Thoracic aorta (tissue), 2 donors: ENCODE data around the gene ALKBH6. TPM values are rescaled to one million over a fixed set of nuclear protein-coding genes. Genes with fewer than 3 reads are reported as not detected.

ENCODE experiments used
- ATAC-seq: fragments of 150-250 bp; one replicate; pipeline ENCODE4 v1.8.0; 2017; ENCODE audit warnings: low read depth; ENCODE audit not compliant: insufficient number of reproducible peaks, low FRiP score
- DNase-seq: peaks from one replicate; pipeline ENCODE4 v3.0.0-alpha.2; 2020; ENCODE audit warnings: low spot score
- H3K27ac ChIP-seq, 2 donors: fragments of 200-600 bp; sonication (generic); 1 replicate in 1 of 2; 2 replicates in 1 of 2; pipeline ENCODE4 v1.5.1; 2016; ENCODE audit warnings: mild to moderate bottlenecking in 2 of 2, moderate library complexity in 2 of 2
- H3K27me3 ChIP-seq: fragments of 200-600 bp; sonication (generic); replicated peaks from 2 replicates; pipeline ENCODE4 v1.6.0; 2016; ENCODE audit warnings: mild to moderate bottlenecking; ENCODE audit not compliant: insufficient read depth
- H3K36me3 ChIP-seq: fragments of 200-600 bp; sonication (generic); one replicate; pipeline ENCODE4 v1.5.1; 2016
- H3K4me1 ChIP-seq, 2 donors: fragments of 200-600 bp; sonication (generic); 1 replicate in 1 of 2; 2 replicates in 1 of 2; pipeline versions ENCODE4 v1.5.1 to v1.6.0; 2016; ENCODE audit warnings: low read depth in 2 of 2, mild to moderate bottlenecking in 1 of 2; ENCODE audit not compliant: control insufficient read depth in 1 of 2
- H3K4me3 ChIP-seq: fragments of 200-600 bp; sonication (generic); 2 replicates; pipeline ENCODE4 v1.5.1; 2016; ENCODE audit warnings: mild to moderate bottlenecking
- H3K9me3 ChIP-seq: fragments of 200-600 bp; sonication (generic); 2 replicates; pipeline ENCODE4 v1.5.1; 2016
- total RNA-seq, 2 donors: library from RNA; depleted of rRNA; stranded (reverse); fragments of >200 nt; gene quantifications; one replicate each; pipeline versions ENCODE4 v1.1.0 to v1.2.3, GENCODE V29; 2016
- TF ChIP-seq, protein P1 (sequence below): fragments of 200-600 bp; sonication (generic); IDR thresholded peaks from one replicate; pipeline ENCODE4 v1.5.1; 2019; ENCODE audit warnings: antibody characterized with exemption

Gene ALKBH6
- total RNA-seq, 2 donors from 2014 or later: 19.8 to 55.8 TPM

DNA sequence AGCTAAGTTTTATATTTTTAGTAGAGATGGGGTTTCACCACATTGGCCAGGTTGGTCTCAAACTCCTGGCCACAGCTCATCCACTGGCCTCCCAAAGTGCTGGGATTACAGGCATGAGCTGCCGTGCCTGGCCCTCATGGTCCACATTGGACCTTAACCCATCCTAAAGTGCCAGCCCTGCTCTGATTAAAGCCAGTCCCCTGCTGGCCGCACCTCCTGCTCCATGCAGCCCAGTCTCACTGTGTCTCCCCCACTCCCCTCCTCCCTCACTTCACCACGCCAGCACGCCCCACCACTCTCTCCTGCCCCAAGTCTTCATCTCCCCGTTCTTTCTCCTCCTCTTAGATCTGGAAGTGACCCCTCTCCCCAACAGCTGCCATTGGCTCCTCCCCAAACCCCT, 35.7 kb downstream of the ALKBH6 start:
- Histone ChIP-seq H3K27ac (no peak overlapping the region), H3K27me3 (no peaks in the 10 kb centered on the region), H3K36me3 (no peaks in the 10 kb centered on the region), H3K4me1 (no peaks in the 10 kb centered on the region), H3K9me3 (no peaks in the 10 kb centered on the region), H3K4me3 (no peak overlapping the region)
- DNase-seq (no peak), ATAC-seq (no peak)
- TF ChIP-seq, protein P1, sequence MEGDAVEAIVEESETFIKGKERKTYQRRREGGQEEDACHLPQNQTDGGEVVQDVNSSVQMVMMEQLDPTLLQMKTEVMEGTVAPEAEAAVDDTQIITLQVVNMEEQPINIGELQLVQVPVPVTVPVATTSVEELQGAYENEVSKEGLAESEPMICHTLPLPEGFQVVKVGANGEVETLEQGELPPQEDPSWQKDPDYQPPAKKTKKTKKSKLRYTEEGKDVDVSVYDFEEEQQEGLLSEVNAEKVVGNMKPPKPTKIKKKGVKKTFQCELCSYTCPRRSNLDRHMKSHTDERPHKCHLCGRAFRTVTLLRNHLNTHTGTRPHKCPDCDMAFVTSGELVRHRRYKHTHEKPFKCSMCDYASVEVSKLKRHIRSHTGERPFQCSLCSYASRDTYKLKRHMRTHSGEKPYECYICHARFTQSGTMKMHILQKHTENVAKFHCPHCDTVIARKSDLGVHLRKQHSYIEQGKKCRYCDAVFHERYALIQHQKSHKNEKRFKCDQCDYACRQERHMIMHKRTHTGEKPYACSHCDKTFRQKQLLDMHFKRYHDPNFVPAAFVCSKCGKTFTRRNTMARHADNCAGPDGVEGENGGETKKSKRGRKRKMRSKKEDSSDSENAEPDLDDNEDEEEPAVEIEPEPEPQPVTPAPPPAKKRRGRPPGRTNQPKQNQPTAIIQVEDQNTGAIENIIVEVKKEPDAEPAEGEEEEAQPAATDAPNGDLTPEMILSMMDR: no peak

DNA sequence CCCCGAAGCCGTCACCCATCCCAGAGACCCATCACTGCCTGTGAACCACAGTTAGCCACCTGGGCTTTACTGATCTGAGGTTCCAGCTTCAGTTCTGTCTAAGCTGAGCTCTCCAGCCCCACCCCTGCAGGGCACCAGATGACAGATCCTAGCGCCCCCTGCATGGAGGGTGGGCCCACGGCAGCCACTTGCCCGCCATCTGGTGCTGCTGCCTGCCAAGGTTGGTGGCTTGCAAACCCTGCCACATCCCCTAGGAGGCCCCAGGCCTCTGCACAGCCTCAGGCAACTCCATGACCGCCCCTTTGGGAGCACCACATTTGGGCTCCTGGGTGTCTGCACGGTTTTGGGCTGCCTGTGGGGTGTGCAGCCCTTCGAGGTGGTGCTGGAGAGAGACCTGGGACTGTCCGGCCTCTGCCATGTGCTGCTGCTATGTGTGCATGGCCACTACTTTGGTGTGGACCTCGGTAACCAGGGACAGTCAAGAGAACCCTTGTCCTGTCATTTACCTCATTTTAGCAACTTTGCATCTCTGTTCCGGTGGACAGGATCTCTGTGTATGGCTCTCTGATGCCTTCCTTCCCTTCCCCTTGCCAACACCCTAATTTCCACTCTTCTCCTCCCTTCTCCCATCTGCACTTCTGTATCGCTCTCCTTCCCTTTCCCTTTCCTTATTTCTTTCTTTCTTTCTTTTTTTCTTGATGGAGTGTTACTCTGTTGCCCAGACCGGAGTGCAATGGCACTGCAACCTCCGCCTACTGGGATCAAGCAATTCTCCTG, 36.4 kb downstream of the ALKBH6 start:
- TF ChIP-seq, protein P1: no peak

DNA sequence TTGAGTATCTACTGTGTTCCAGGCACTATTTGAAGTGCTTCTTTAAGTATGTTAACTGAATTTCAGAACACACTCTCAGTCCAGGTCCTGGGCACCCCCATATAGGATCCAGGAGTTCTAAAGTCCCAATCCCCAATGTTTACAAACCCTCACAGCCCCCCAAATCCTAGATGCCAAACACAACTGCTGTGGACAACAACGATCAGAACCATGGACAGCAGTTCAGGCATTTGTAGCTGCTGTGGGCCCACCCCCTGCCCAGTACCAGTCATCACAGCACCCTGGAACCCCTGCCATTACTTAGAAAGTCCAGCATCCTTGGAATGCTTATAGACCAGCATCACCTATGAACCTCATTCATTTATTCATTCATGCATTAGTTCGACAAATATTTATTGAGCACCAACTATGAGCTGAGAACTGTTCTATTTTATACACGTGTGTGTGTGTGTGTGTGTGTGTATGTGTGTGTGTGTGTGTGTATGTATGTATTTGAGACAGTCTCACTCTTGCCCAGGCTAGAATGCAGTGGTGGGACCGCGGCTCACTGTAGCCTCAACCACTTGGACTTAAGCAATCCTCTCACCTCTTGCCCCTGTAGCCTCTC, 38.3 kb downstream of the ALKBH6 start:
- ATAC-seq (no peak), DNase-seq (no peak)
- TF ChIP-seq, protein P1: no peak
- Histone ChIP-seq H3K4me1 (no peaks in the 10 kb centered on the region), H3K4me3 (no peak overlapping the region), H3K27ac (no peak overlapping the region), H3K27me3 (no peaks in the 10 kb centered on the region), H3K36me3 (no peaks in the 10 kb centered on the region), H3K9me3 (no peaks in the 10 kb centered on the region)

More for the DNA sequence above, 36.4 kb downstream of the ALKBH6 start:
- ATAC-seq (no peak), DNase-seq (no peak)
- H3K27ac ChIP-seq: no peak overlapping the region
- no peaks in the 10 kb centered on the region for H3K27me3 ChIP-seq
- no peaks in the 10 kb centered on the region for H3K4me1 ChIP-seq
- no peaks in the 10 kb centered on the region for H3K9me3 ChIP-seq
- no peak overlapping the region for H3K4me3 ChIP-seq
- no peaks in the 10 kb centered on the region for H3K36me3 ChIP-seq

DNA sequence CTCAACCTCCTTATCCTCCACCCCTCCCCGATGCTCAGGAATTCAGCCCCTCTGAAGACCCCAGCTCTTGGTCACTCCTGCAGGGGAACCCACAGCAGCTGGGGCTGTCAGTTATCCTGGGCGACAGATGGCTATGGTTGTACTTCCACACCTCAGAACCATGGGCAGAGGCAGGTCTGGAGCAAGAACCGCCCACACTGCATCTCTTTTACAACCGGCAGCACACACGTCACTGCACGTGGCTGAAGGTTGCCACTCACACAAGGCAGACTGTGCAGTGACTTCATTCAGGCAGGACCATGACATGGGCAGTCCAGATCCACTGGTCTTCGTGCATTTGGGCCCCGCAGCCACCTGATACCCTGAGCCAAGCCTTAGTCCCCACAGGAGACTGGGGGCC, 40.5 kb downstream of the ALKBH6 start:
- Histone ChIP-seq H3K4me3 (no peak overlapping the region), H3K4me1 (no peaks in the 10 kb centered on the region), H3K36me3 (no peaks in the 10 kb centered on the region), H3K27ac (no peak overlapping the region), H3K9me3 (no peaks in the 10 kb centered on the region), H3K27me3 (no peaks in the 10 kb centered on the region)
- ATAC-seq (no peak), DNase-seq (no peak)
- TF ChIP-seq, protein P1: no peak

DNA sequence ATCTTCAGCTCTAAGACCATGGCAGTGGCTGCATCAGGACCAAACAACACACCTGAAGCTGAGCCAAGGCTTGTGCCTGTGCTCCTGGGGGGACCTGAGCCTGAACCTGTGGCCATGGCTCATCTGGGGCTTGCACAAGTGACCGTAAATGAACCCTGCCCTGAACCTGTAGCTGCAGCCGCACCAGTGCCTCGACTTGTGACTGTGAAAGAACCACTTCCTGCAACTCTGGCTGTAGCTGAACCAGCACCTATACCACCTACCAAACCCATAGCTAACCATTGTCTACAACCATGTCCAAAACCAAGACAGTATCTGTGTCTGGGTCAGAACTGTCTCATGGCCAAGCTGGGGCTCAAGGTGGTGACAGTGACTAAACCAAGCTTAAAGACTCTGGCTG, 47.2 kb downstream of the ALKBH6 start:
- TF ChIP-seq, protein P1: no peak
- H3K27ac ChIP-seq: no peak overlapping the region
- no peaks in the 10 kb centered on the region for H3K27me3 ChIP-seq
- ATAC-seq (no peak), DNase-seq (no peak)
- H3K9me3 ChIP-seq: no peaks in the 10 kb centered on the region
- no peak overlapping the region for H3K4me3 ChIP-seq
- no peaks in the 10 kb centered on the region for H3K36me3 ChIP-seq
- H3K4me1 ChIP-seq: no peaks in the 10 kb centered on the region
